Measurements from ENCODE around the gene COMMD6.

- TF ChIP-seq POLR2A (IDR thresholded peaks at IDR 0.05; ENCODE audit: low read depth, low read length) (no peak), POLR2AphosphoS5 (IDR thresholded peaks at IDR 0.05; ENCODE audit: low read depth, low read length) (no peak), TAF1 (IDR thresholded peaks at IDR 0.05; ENCODE audit: borderline replicate concordance, low read depth, low read length) (no peak)
These were observed 48.0 kb downstream of the COMMD6 start for GRCh38 chr13:75489502-75490263.

Data from GM12892 (cell line).